ENCODE results near the gene HOXA1. TPM values are rescaled to one million over a fixed set of nuclear protein-coding genes. Genes with fewer than 3 reads are reported as not detected.

The HOXA1 gene
- total and polyA plus RNA-seq, 2 of the 8 experiments (the other 6 are each of a cell fraction or from before 2014, with no cell fraction given) = not detected

- TF ChIP-seq RFX5 (IDR thresholded peaks at IDR 0.05; ENCODE audit: borderline replicate concordance, low read depth, low read length) (no peak), SP4 (IDR thresholded peaks at IDR 0.05; ENCODE audit: low read length) (no peak), SP1 (IDR thresholded peaks at IDR 0.05; ENCODE audit: low read depth, low read length) (no peak), HDAC6 (IDR thresholded peaks at IDR 0.05; ENCODE audit: low read depth, low read length) (no peak), GABPA (IDR thresholded peaks at IDR 0.05; ENCODE audit: borderline replicate concordance, insufficient read depth, low read length) (no peak), EP300 (IDR thresholded peaks at IDR 0.05; ENCODE audit: borderline replicate concordance in 1 of 2, low read depth in 2 of 2, low read length in 2 of 2) (no peak), SIX5 (IDR thresholded peaks at IDR 0.05; ENCODE audit: low read depth, low read length) (no peak), FOSL1 (IDR thresholded peaks at IDR 0.05; ENCODE audit: insufficient read depth, low read depth, low read length) (no peak), ATF3 (IDR thresholded peaks at IDR 0.05; ENCODE audit: insufficient read depth, low read depth, low read length) (no peak), TAF1 (IDR thresholded peaks at IDR 0.05; ENCODE audit: low read depth, low read length) (no peak)
- TF ChIP-seq, protein P1, sequence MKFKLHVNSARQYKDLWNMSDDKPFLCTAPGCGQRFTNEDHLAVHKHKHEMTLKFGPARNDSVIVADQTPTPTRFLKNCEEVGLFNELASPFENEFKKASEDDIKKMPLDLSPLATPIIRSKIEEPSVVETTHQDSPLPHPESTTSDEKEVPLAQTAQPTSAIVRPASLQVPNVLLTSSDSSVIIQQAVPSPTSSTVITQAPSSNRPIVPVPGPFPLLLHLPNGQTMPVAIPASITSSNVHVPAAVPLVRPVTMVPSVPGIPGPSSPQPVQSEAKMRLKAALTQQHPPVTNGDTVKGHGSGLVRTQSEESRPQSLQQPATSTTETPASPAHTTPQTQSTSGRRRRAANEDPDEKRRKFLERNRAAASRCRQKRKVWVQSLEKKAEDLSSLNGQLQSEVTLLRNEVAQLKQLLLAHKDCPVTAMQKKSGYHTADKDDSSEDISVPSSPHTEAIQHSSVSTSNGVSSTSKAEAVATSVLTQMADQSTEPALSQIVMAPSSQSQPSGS (IDR thresholded peaks at IDR 0.05; ENCODE audit: low read length) = no peak
These were observed 17.1 kb downstream of the HOXA1 start (continued) for GRCh38 chr7:27078616-27079233.
